ENCODE data around the gene GDAP1L1. TPM values are rescaled to one million over a fixed set of nuclear protein-coding genes. Genes with fewer than 3 reads are reported as not detected.
"Not testable (repeated sequence)": the region's sequence is repeated elsewhere in the genome, so short reads cannot be mapped to it uniquely, and the experiment has no call there.

Gene GDAP1L1
- total RNA-seq, 4 donors from 2014 or later = 0.41 TPM; not detected in 3

DNA sequence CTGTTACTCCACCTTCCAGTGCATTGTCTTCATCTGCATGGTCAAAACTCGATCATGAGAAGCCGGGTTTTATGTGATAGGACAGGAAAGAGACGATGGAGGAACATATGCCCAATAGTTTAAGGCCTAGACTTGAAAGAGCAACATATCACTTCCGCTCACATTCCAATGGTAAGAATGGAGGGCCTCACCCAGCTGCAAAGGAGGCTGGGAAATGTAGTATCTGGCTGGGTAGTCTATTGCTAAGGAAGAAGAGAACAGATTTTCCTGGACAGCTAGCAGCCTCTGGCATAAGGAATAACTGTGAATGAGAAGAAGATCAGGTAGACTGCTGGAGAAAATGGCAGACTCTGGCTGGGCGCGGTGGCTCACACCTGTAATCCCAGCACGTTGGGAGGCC is 44.6 kb downstream of the GDAP1L1 start:
- Histone ChIP-seq H3K36me3 (no peaks in the 10 kb centered on the region), H3K9me3 (no peaks in the 10 kb centered on the region), H3K4me1 (no peaks in the 10 kb centered on the region), H3K27ac (no peak overlapping the region), H3K4me3 (no peak overlapping the region), H3K27me3 (no peaks in the 10 kb centered on the region)
- TF ChIP-seq CTCF (IDR thresholded peaks at IDR 0.05) = no peak
- TF ChIP-seq POLR2A (IDR thresholded peaks at IDR 0.05) = no peak
- no peak for DNase-seq
- intact Hi-C loops (cut with DNase I; ENCODE audit: low total_unique reads) = no loop called here

GRCh38 chr20:44296011-44296410 is 48.9 kb downstream of the GDAP1L1 start:
- intact Hi-C loops (cut with DNase I; ENCODE audit: low total_unique reads) = no loop called here
- no peak overlapping the region for H3K4me3 ChIP-seq
- H3K4me1 ChIP-seq = no peaks in the 10 kb centered on the region
- no peaks in the 10 kb centered on the region for H3K9me3 ChIP-seq
- TF ChIP-seq POLR2A (IDR thresholded peaks at IDR 0.05) = no peak
- no peak overlapping the region for H3K27ac ChIP-seq
- no peaks in the 10 kb centered on the region for H3K27me3 ChIP-seq
- DNase-seq = no peak
- no peaks in the 10 kb centered on the region for H3K36me3 ChIP-seq

DNA sequence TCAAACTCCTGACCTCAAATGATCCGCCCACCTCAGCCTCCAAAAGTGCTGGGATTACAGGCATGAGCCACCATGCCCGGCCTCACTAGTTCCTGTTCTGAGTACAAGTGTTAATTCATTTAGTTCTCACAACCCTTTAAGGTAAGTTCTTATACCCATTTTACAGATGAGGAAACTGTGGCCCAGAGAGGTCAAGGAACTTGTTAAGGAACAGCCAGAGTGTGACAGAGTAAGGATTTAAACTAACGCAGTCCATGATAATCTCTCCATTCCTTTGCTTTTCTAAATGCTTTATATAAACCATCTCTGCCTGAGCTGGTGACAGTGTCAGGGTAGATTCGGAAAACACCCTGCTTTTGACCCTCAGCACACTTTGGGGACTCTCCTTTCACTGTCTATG is 50.6 kb downstream of the GDAP1L1 start:
- no peak for TF ChIP-seq POLR2A (IDR thresholded peaks at IDR 0.05)
- TF ChIP-seq CTCF (IDR thresholded peaks at IDR 0.05) = no peak
- intact Hi-C loops (cut with DNase I; ENCODE audit: low total_unique reads) = no loop called here
- Histone ChIP-seq H3K27me3 (no peaks in the 10 kb centered on the region), H3K36me3 (no peaks in the 10 kb centered on the region), H3K27ac (no peak overlapping the region), H3K4me3 (no peak overlapping the region), H3K9me3 (no peaks in the 10 kb centered on the region), H3K4me1 (no peaks in the 10 kb centered on the region)
- DNase-seq = no peak

- H3K4me3 ChIP-seq; H3K27me3 ChIP-seq; H3K27ac ChIP-seq; H3K9me3 ChIP-seq; H3K36me3 ChIP-seq; H3K4me1 ChIP-seq; intact Hi-C loops (cut with DNase I; ENCODE audit: low total_unique reads); DNase-seq: not testable (repeated sequence)
Observed at GRCh38 chr20:44299011-44299535, 52.0 kb downstream of the GDAP1L1 start.

- no peak for DNase-seq
- no peaks in the 10 kb centered on the region for H3K27me3 ChIP-seq
- intact Hi-C loops (cut with DNase I; ENCODE audit: low total_unique reads) = no loop called here
- no peaks in the 10 kb centered on the region for H3K36me3 ChIP-seq
- TF ChIP-seq POLR2A (IDR thresholded peaks at IDR 0.05) (no peak), CTCF (IDR thresholded peaks at IDR 0.05) (no peak)
- H3K9me3 ChIP-seq = no peaks in the 10 kb centered on the region
- H3K27ac ChIP-seq = no peak overlapping the region
- H3K4me3 ChIP-seq = no peak overlapping the region
- H3K4me1 ChIP-seq = no peaks in the 10 kb centered on the region
Observed at GRCh38 chr20:44301285-44301684, 54.2 kb downstream of the GDAP1L1 start.

- H3K9me3 ChIP-seq = no peaks in the 10 kb centered on the region
- intact Hi-C loops (cut with DNase I; ENCODE audit: low total_unique reads) = no loop called here
Observed at GRCh38 chr20:44302026-44302669, 55.0 kb downstream of the GDAP1L1 start.

More at GRCh38 chr20:44302026-44302669, 55.0 kb downstream of the GDAP1L1 start:
- no peaks in the 10 kb centered on the region for H3K27me3 ChIP-seq
- H3K36me3 ChIP-seq = no peaks in the 10 kb centered on the region
- no peak overlapping the region for H3K4me3 ChIP-seq
- H3K4me1 ChIP-seq = no peaks in the 10 kb centered on the region
- no peak for DNase-seq
- no peak overlapping the region for H3K27ac ChIP-seq
- TF ChIP-seq CTCF (IDR thresholded peaks at IDR 0.05) (no peak), POLR2A (IDR thresholded peaks at IDR 0.05) (no peak)

Data from uterus (tissue), 4 donors.